Measurements from ENCODE around the gene ACOX3. TPM values are rescaled to one million over a fixed set of nuclear protein-coding genes. Genes with fewer than 3 reads are reported as not detected.

Gene ACOX3
- total RNA-seq, 2 experiments from 2014 or later = 24.2 to 27.8 TPM

DNA sequence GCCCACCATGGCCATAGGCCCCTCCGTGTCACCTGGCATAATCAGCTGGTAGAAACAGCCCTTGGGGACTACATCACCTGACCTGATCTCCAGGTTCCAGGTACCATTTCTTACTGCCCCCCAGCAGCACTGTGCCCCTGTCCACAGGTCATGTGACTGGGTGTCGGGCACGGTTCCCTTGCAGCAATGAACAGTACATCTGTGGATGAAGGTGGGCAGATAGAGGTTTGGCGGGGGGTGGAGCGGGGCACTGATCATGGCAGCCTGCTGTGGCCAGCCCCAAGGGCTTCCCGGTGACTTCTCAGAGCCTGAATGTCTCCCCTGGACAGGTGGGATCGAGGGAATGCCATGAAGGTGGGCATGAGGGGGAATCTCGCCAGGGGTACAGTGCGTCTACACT is 37.8 kb upstream of the ACOX3 start:
- H3K36me3 Mint-ChIP-seq (ENCODE audit: low read depth) = peaks cover 4% of the 10 kb centered on the region
- intact Hi-C loops (cut with micrococcal nuclease) = no loop called here
- ATAC-seq = no peak
- no peaks in the 10 kb centered on the region for H3K9me3 Mint-ChIP-seq
- ChIA-PET POLR2A (no interaction called here), CTCF (interaction anchor here (1.9 kb wide), 1 partner anchor 10 kb away, joined by 6 read pairs; no protein-coding TSS in a partner anchor)
- TF ChIP-seq, protein P1, sequence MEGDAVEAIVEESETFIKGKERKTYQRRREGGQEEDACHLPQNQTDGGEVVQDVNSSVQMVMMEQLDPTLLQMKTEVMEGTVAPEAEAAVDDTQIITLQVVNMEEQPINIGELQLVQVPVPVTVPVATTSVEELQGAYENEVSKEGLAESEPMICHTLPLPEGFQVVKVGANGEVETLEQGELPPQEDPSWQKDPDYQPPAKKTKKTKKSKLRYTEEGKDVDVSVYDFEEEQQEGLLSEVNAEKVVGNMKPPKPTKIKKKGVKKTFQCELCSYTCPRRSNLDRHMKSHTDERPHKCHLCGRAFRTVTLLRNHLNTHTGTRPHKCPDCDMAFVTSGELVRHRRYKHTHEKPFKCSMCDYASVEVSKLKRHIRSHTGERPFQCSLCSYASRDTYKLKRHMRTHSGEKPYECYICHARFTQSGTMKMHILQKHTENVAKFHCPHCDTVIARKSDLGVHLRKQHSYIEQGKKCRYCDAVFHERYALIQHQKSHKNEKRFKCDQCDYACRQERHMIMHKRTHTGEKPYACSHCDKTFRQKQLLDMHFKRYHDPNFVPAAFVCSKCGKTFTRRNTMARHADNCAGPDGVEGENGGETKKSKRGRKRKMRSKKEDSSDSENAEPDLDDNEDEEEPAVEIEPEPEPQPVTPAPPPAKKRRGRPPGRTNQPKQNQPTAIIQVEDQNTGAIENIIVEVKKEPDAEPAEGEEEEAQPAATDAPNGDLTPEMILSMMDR (IDR thresholded peaks at IDR 0.05) = no peak
- H3K4me3 Mint-ChIP-seq = no peak overlapping the region
- H3K4me1 Mint-ChIP-seq (ENCODE audit: low read depth) = no peaks in the 10 kb centered on the region
- DNase-seq = no peak
- no peak overlapping the region for H3K27ac Mint-ChIP-seq
- no peaks in the 10 kb centered on the region for H3K27me3 Mint-ChIP-seq

DNA sequence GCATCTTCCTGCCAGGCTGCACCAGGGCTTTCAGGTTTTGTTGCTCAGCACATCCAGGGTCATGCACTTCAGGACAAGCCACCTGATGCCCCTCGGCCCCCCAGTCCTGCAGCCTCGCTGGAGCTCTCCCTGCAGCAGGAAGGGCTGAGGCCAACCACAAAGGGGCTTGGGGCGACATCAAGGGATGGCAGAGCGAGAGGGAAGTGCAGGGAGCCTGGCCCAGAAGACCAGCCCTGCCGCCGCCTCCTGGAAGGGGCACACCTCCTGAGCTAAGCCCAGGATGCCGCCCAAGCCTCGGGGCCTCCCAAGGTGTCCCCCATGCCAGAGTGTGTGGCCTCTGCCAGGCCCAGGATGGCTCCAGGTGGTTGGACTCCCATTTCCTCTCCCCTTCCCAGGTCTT is 37.2 kb upstream of the ACOX3 start:
- ChIA-PET POLR2A (no interaction called here), CTCF (no interaction called here)
- Mint-ChIP-seq H3K27me3 (no peaks in the 10 kb centered on the region), H3K4me1 (ENCODE audit: low read depth) (no peaks in the 10 kb centered on the region), H3K4me3 (no peak overlapping the region), H3K9me3 (no peaks in the 10 kb centered on the region), H3K36me3 (ENCODE audit: low read depth) (peaks cover 4% of the 10 kb centered on the region), H3K27ac (no peak overlapping the region)
- intact Hi-C loops (cut with micrococcal nuclease) = no loop called here
- no peak for DNase-seq
- no peak for ATAC-seq
- TF ChIP-seq, protein P1 (IDR thresholded peaks at IDR 0.05) = no peak

DNA sequence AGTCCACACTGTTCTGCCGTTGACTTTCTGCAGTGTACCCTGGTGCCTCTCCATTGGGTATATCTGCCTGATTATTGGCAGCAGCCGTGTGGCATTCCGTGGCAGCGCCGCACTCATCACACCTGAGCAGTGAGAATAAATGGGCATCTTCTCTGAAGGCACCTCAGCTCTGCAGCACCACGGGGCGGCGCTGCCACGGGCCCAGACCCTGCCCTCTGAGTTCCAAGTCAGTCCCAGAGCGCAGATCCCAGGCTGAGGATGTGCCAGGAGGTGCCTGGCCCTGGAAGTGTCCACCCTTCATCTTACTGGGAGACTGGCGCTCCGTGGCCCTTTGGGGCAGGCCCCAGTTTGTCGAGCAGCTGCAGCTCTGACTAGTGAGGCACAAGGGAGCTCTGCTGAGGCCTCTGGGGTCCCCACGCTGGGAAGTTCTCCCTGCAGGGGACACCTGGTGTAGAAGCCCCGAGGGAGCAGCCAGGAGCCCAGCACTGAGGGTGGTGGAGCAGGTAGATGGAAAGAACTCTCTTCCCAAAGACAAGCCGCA is 36.6 kb upstream of the ACOX3 start:
- TF ChIP-seq, protein P1 (IDR thresholded peaks at IDR 0.05) = no peak
- H3K4me1 Mint-ChIP-seq (ENCODE audit: low read depth) = no peaks in the 10 kb centered on the region
- intact Hi-C loops (cut with micrococcal nuclease) = no loop called here
- no peak for ATAC-seq
- no peaks in the 10 kb centered on the region for H3K9me3 Mint-ChIP-seq
- no peaks in the 10 kb centered on the region for H3K27me3 Mint-ChIP-seq
- POLR2A ChIA-PET = no interaction called here
- H3K27ac Mint-ChIP-seq = no peak overlapping the region
- H3K4me3 Mint-ChIP-seq = no peak overlapping the region
- peaks cover 4% of the 10 kb centered on the region for H3K36me3 Mint-ChIP-seq (ENCODE audit: low read depth)
- CTCF ChIA-PET = no interaction called here
- no peak for DNase-seq

DNA sequence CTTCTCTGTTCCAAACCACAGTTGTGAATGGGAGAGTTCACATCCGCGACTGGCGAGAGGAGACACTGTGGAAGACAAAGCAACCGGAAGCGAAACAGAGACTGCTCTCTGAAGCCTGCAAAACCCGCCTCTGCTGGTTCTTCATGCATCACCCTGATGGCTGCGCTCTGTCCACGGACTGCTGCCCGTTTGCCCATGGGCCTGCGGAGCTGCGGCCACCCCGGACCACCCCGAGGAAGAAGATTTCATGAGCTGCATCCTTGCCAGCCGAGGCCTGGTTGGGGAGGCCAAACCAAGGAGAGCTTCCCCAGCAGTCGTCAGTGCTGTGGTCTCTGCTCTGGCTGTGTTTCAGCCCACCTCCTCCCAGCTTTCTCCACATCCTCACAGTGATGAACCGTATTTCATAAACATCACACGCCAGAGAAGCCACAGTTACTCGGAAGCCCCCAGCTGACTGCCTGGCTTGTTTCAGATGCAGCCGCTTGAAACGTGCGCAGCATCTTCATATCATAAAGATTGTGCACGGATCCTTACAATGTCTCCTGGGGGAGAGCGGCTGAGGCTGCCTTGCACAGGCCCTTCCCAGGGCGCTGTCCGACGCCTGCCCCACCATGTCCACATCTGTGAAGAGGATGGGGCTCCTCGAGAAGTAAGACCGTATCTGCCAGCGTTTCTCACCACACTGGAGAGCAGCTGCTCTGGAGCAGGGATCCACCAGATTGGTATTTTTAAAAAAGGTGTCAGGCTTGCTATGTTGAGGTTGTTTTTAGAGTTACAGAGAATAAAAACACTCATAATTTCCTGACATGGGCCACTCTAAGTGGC is 35.4 kb upstream of the ACOX3 start:
- ChIA-PET CTCF (no interaction called here), POLR2A (interaction anchor here (0.6 to 1.4 kb wide), 2 partner anchors 15 to 35 kb away, joined by 3 read pairs; partner anchors contain the start of genes ACOX3 and TRMT44)
- Mint-ChIP-seq H3K27ac (no peak overlapping the region), H3K9me3 (no peaks in the 10 kb centered on the region), H3K36me3 (ENCODE audit: low read depth) (peaks cover 4% of the 10 kb centered on the region), H3K4me3 (no peak overlapping the region), H3K4me1 (ENCODE audit: low read depth) (no peaks in the 10 kb centered on the region), H3K27me3 (no peaks in the 10 kb centered on the region)
- intact Hi-C loops (cut with micrococcal nuclease) = no loop called here
- TF ChIP-seq, protein P1 (IDR thresholded peaks at IDR 0.05) = no peak
- no peak for DNase-seq
- ATAC-seq = no peak

DNA sequence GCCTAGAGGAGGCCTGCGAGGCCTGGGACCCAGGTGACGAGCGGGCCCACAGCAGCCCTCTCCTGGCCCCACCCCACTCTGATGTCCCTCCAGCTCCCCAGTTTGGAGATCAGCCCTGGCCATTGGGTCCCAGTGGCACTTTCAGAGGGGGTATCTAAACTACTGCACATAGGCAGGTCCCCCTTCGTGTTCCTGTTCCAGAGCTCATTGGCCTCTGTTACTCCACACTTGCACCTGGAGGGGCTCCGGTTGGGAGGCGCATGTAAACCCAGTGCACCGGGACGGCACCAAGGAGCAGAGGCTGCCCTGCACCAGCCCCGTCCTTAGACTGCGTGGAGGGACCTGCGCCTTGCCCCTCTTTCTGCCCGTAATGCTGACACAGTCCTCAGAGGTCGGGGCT is 34.3 kb upstream of the ACOX3 start:
- no peak overlapping the region for H3K27ac Mint-ChIP-seq
- DNase-seq (no peak), ATAC-seq (no peak)
- no peaks in the 10 kb centered on the region for H3K4me1 Mint-ChIP-seq (ENCODE audit: low read depth)
- no peak overlapping the region for H3K4me3 Mint-ChIP-seq
- ChIA-PET POLR2A (interaction anchor here (1.4 kb wide), 1 partner anchor 34 kb away, joined by 3 read pairs; the partner anchor contains the start of genes ACOX3 and TRMT44), CTCF (interaction anchor here (1.1 kb wide), 1 partner anchor 72 kb away, joined by 3 read pairs; no protein-coding TSS in a partner anchor)
- intact Hi-C loops (cut with micrococcal nuclease) = no loop called here
- H3K36me3 Mint-ChIP-seq (ENCODE audit: low read depth) = peaks cover 4% of the 10 kb centered on the region
- no peaks in the 10 kb centered on the region for H3K9me3 Mint-ChIP-seq
- no peaks in the 10 kb centered on the region for H3K27me3 Mint-ChIP-seq
- TF ChIP-seq, protein P1 (IDR thresholded peaks at IDR 0.05) = no peak

All from activated CD8-positive, alpha-beta T cell treated with anti-CD3 and anti-CD28 coated beads for 36 hours (primary cell).